Transverse colon (tissue), 4 donors: ENCODE results near the gene MAPK14. TPM values are rescaled to one million over a fixed set of nuclear protein-coding genes. Genes with fewer than 3 reads are reported as not detected.

Experiments used
- DNase-seq: peaks from one replicate; pipeline ENCODE4 v3.0.0-alpha.2; 2019
- H3K27ac ChIP-seq, 4 donors: fragments of 200-600 bp; sonication (generic); 2 replicates each; pipeline ENCODE4 v1.5.1; 2016 to 2018; ENCODE audit warnings: inconsistent platforms in 4 of 4
- H3K27me3 ChIP-seq: fragments of 200-600 bp; sonication (generic); 2 replicates; pipeline ENCODE4 v1.5.1; 2017; ENCODE audit warnings: inconsistent platforms
- H3K36me3 ChIP-seq, 4 donors: fragments of 200-600 bp; sonication (generic); 2 replicates each; pipeline ENCODE4 v1.5.1; 2017 to 2019; ENCODE audit warnings: inconsistent platforms in 4 of 4
- H3K4me1 ChIP-seq, 4 donors: fragments of 200-600 bp; sonication (generic); 2 replicates each; pipeline ENCODE4 v1.5.1; 2017 to 2020; ENCODE audit warnings: inconsistent platforms in 4 of 4
- H3K4me3 ChIP-seq, 4 donors: fragments of 200-600 bp; sonication (generic); 1 replicate in 1 of 4; 2 replicates in 3 of 4; pipeline versions ENCODE4 v1.5.1 to v1.6.1; 2017 to 2019; ENCODE audit warnings: inconsistent platforms in 4 of 4
- H3K9me3 ChIP-seq, 2 donors: fragments of 200-600 bp; sonication (generic); 2 replicates each; pipeline ENCODE4 v1.5.1; 2017 to 2019; ENCODE audit warnings: inconsistent platforms in 2 of 2
- CTCF ChIP-seq, 5 experiments: fragments of 200-600 bp in 3 of 5; fragments of 450-650 bp in 2 of 5; sonication (generic) in 3 of 5; IDR thresholded peaks; 1 replicate in 2 of 5; 2 replicates in 3 of 5; pipeline ENCODE4 v1.5.1; 2016 to 2017; ENCODE audit warnings: antibody characterized with exemption in 5 of 5, inconsistent platforms in 3 of 5, mild to moderate bottlenecking in 2 of 5, moderate library complexity in 1 of 5
- EP300 ChIP-seq: sonication (generic); formaldehyde crosslinking; IDR thresholded peaks from one replicate; pipeline ENCODE4 v1.6.1; 2017; ENCODE audit warnings: antibody characterized with exemption, low read depth
- POLR2A ChIP-seq: fragments of 450-650 bp; IDR thresholded peaks from one replicate; pipeline ENCODE4 v1.6.1; 2016; ENCODE audit warnings: antibody characterized with exemption, mild to moderate bottlenecking, moderate library complexity
- POLR2AphosphoS5 ChIP-seq, 3 donors: sonication (generic); formaldehyde crosslinking; IDR thresholded peaks; one replicate each; pipeline ENCODE4 v1.6.1; 2016; ENCODE audit warnings: antibody characterized with exemption in 3 of 3
- WGBS, 2 donors: methylation state at CpG; one replicate each; pipeline ENCODE4 v1.1.5; 2018; ENCODE audit warnings: low coverage in 1 of 2; 5-methylcytosine and 5-hydroxymethylcytosine counted together
- in situ Hi-C, 4 donors: fragments of 200-750 bp; cut with MboI; loops; one replicate each; pipeline versions ENCODE4 v1.15.0 to v1.15.1; 2017; ENCODE audit warnings: low sequenced_read_pairs in 3 of 4, low pct_ligation_motif_present in 1 of 4, low pct_unique_long_range_greater_than_20kb in 1 of 4
- intact Hi-C: fragments of 100-400 bp; cut with DNase I; formaldehyde crosslinking; loops from one replicate; pipeline ENCODE4 v1.15.1; 2023; ENCODE audit warnings: low total_unique reads
- total RNA-seq, 4 donors: library from RNA; depleted of rRNA; stranded (reverse); fragments of >200 nt; gene quantifications; one replicate each; pipeline ENCODE4 v1.1.0, GENCODE V29; 2016

MAPK14 gene
- total RNA-seq, 4 donors from 2014 or later, result 82.2 to 132 (median 112) TPM

DNA sequence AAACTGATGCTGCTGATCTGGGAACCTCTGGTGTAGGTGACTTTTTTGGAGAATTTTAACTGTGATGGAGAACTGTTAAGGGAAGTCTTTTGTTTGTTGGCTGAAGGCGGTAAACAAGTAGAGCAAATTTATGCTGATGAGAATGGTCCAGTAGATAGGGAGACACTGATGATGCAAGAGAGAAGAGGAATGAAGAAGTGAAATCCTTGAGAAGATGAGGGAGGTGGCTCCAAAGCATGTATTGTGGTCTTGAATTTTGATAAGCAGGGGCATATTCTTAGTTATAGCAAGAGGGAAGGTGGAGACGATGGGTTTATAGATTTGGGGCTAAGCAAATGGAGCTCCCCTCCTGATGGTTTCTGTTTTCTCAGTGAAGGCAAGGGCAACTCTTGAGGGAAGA lies 22.0 kb downstream of the MAPK14 start:
- in situ Hi-C loops, result no loop called here

DNA sequence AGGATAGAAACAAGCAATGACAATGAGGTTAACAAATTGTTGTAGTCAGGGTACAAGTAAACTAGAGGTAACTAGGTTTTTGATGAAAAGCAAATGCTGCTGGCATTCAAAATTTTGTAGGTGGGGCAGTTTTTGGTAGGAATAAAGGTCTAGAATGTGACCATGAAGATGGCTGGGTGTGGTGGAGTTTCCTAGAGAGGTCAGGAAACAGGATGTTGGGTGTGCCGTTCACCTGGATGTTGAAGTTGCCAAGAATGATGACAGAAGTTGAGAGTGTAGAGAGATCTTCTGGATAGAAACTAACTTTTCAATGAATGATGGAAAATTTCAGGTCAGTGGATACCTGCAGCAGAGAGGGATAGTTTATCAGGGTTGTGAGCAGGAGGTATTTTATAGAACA lies 22.7 kb downstream of the MAPK14 start:
- intact Hi-C loops (no loop called here), in situ Hi-C loops (no loop called here)
- H3K9me3 ChIP-seq, result no peaks in the 10 kb centered on the region
- no peak overlapping the region for H3K4me3 ChIP-seq
- H3K27ac ChIP-seq, result peak overlapping the region in 1 of 4 donors; percentile 5
- no peak for TF ChIP-seq EP300
- no peak for TF ChIP-seq POLR2AphosphoS5 (IDR thresholded peaks at IDR 0.05)
- no peak for TF ChIP-seq POLR2A
- TF ChIP-seq CTCF (IDR thresholded peaks at IDR 0.05), result no peak
- peak; percentile 18 for DNase-seq
- WGBS, 2 donors, result 45 to 63% methylated on average over 1 of the region's 1 CpG
- peaks cover 0 to 5% (median 0%) of the 10 kb centered on the region in 4 donors for H3K36me3 ChIP-seq
- peaks cover 14 to 91% (median 37%) of the 10 kb centered on the region in 4 donors for H3K4me1 ChIP-seq
- no peaks in the 10 kb centered on the region for H3K27me3 ChIP-seq

More for the DNA sequence above, 22.0 kb downstream of the MAPK14 start:
- no peak for TF ChIP-seq CTCF (IDR thresholded peaks at IDR 0.05)
- no peak for TF ChIP-seq POLR2AphosphoS5 (IDR thresholded peaks at IDR 0.05)
- TF ChIP-seq POLR2A, result no peak
- no peak for TF ChIP-seq EP300
- peaks cover 13 to 92% (median 34%) of the 10 kb centered on the region in 4 donors for H3K4me1 ChIP-seq
- intact Hi-C loops, result no loop called here
- H3K27ac ChIP-seq, result peak overlapping the region in 1 of 4 donors; percentile 5
- no peak for DNase-seq
- H3K36me3 ChIP-seq, result peaks cover 0 to 5% (median 0%) of the 10 kb centered on the region in 4 donors
- H3K27me3 ChIP-seq, result no peaks in the 10 kb centered on the region
- H3K9me3 ChIP-seq, result no peaks in the 10 kb centered on the region
- H3K4me3 ChIP-seq, result no peak overlapping the region
- WGBS, 2 donors, result 83 to 98% methylated on average over 2 of the region's 2 CpGs

DNA sequence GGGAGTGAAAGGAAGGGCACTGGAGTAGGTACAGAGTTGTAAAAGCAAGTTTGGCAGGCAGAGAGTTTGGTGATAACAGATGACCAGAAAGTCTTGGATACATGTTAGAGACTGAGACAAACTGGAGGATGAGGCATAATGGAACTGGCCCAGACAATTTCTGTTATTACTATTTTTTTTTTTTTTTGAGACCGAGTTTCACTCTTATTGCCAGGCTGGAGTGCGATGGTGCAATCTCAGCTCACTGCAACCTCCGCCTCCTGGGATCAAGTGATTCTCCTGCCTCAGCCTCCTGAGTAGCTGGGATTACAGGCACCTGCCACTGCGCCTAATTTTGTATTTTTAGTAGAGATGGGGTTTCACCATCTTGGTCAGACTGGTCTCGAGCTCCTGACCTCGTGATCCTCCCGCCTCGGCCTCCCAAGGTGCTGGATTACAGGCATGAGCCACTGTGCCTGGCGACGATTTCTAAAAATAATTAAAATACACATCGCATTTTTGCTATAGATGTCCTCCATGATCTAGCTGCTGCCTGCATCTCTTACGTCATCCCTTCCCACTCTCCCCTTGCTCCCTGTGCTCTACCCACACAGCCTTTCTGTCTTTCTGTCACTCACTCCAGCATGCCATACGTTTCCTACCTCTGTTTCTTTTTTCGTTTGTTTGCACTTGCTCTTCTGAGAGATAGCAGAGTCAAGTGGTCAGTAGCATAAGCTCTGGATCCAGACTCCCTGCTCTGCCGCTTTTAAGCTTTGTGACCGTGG lies 23.5 kb downstream of the MAPK14 start:
- peak overlapping the region in 1 of 4 donors; percentile 10 for H3K27ac ChIP-seq
- no peak for TF ChIP-seq EP300
- TF ChIP-seq POLR2AphosphoS5 (IDR thresholded peaks at IDR 0.05), result no peak
- TF ChIP-seq POLR2A, result no peak
- TF ChIP-seq CTCF (IDR thresholded peaks at IDR 0.05), result no peak

GRCh38 chr6:36052097-36052496 lies 24.5 kb downstream of the MAPK14 start:
- in situ Hi-C loops, result no loop called here
- no peak for DNase-seq
- intact Hi-C loops, result no loop called here
- peak overlapping the region in 2 of 4 donors; percentile 8 to 10 for H3K27ac ChIP-seq
- no peak overlapping the region for H3K4me3 ChIP-seq
- TF ChIP-seq POLR2AphosphoS5 (IDR thresholded peaks at IDR 0.05) (no peak), CTCF (IDR thresholded peaks at IDR 0.05) (no peak), POLR2A (no peak), EP300 (no peak)
- peaks cover 21 to 89% (median 28%) of the 10 kb centered on the region in 4 donors for H3K4me1 ChIP-seq
- no peaks in the 10 kb centered on the region for H3K9me3 ChIP-seq
- H3K27me3 ChIP-seq, result no peaks in the 10 kb centered on the region
- 74% methylated on average over 2 of the region's 2 CpGs; no CpG with 5 or more reads in 1 of the 2 donors for WGBS, 2 donors
- peaks cover 0 to 5% (median 0%) of the 10 kb centered on the region in 4 donors for H3K36me3 ChIP-seq

More for the DNA sequence above, 23.5 kb downstream of the MAPK14 start:
- intact Hi-C loops (no loop called here), in situ Hi-C loops (no loop called here)
- DNase-seq, result no peak
- Histone ChIP-seq H3K4me3 (no peak overlapping the region), H3K4me1 (peaks cover 19 to 93% (median 33%) of the 10 kb centered on the region in 4 donors), H3K9me3 (no peaks in the 10 kb centered on the region), H3K27me3 (no peaks in the 10 kb centered on the region), H3K36me3 (peaks cover 0 to 5% (median 0%) of the 10 kb centered on the region in 4 donors)
- 84 to 88% methylated on average over 13 to 16 of the region's 16 CpGs for WGBS, 2 donors
